DOHH2 (cell line): Measurements from ENCODE around the gene CREB3L2.

Experiments used
- H3F3A ChIP-seq: fragments of 200-600 bp; sonication (generic), shearing (Covaris generic); 2 replicates; pipeline ENCODE4 v1.6.0; 2016; ENCODE audit warnings: antibody characterized with exemption, mild to moderate bottlenecking; ENCODE audit not compliant: control insufficient read depth, insufficient read depth
- H3K27ac ChIP-seq: fragments of 200-600 bp; sonication (generic); 2 replicates; pipeline ENCODE4 v1.5.1; 2014; ENCODE audit warnings: low read depth, mild to moderate bottlenecking, low read length, moderate library complexity
- H3K27me3 ChIP-seq: fragments of 200-600 bp; sonication (generic); 2 replicates; pipeline ENCODE4 v1.6.1; 2014; ENCODE audit warnings: mild to moderate bottlenecking, low read length, mixed read lengths; ENCODE audit not compliant: control insufficient read depth
- H3K36me3 ChIP-seq: fragments of 200-600 bp; sonication (generic); 2 replicates; pipeline ENCODE4 v1.6.1; 2014; ENCODE audit warnings: mild to moderate bottlenecking, low read length, moderate library complexity, mixed read lengths; ENCODE audit not compliant: control insufficient read depth
- H3K4me1 ChIP-seq: fragments of 200-600 bp; sonication (generic); 2 replicates; pipeline ENCODE4 v1.6.1; 2014; ENCODE audit warnings: mild to moderate bottlenecking, low read length, mixed read lengths; ENCODE audit not compliant: control insufficient read depth
- H3K4me2 ChIP-seq: fragments of 200-600 bp; sonication (generic); 2 replicates; pipeline ENCODE4 v1.6.0; 2014; ENCODE audit warnings: mild to moderate bottlenecking, low read length, moderate library complexity
- H3K4me3 ChIP-seq: fragments of 200-600 bp; sonication (generic); 2 replicates; pipeline ENCODE4 v1.5.1; 2014; ENCODE audit warnings: mild to moderate bottlenecking, low read length, mixed read lengths
- H3K79me2 ChIP-seq: fragments of 200-600 bp; sonication (generic); 2 replicates; pipeline ENCODE4 v1.6.1; 2014; ENCODE audit warnings: mild to moderate bottlenecking, low read length, mixed read lengths; ENCODE audit not compliant: control insufficient read depth
- H3K9me2 ChIP-seq: fragments of 200-600 bp; sonication (generic); replicated peaks from 2 replicates; pipeline ENCODE4 v1.6.1; 2014; ENCODE audit warnings: mild to moderate bottlenecking, low read length, mixed read lengths; ENCODE audit not compliant: control insufficient read depth
- H3K9me3 ChIP-seq: fragments of 200-600 bp; sonication (generic); 2 replicates; pipeline ENCODE4 v1.6.1; 2014; ENCODE audit warnings: antibody characterized with exemption, low read length, mixed read lengths; ENCODE audit not compliant: control insufficient read depth, insufficient read depth
- H4K20me1 ChIP-seq: fragments of 200-600 bp; sonication (generic); 2 replicates; pipeline ENCODE4 v1.6.0; 2014; ENCODE audit warnings: low read depth, mild to moderate bottlenecking, antibody characterized with exemption, low read length, moderate library complexity; ENCODE audit not compliant: control insufficient read depth, insufficient read depth
- EZH2phosphoT487 ChIP-seq: fragments of 200-600 bp; sonication (generic); IDR thresholded peaks from 2 replicates; pipeline ENCODE4 v1.6.1; 2017; ENCODE audit warnings: borderline replicate concordance, mild to moderate bottlenecking, antibody characterized with exemption, low read length, moderate library complexity, mixed read lengths
- TF ChIP-seq, protein P1 (sequence below): fragments of 200-600 bp; sonication (generic); IDR thresholded peaks from one replicate; pipeline ENCODE4 v1.5.1; 2014; ENCODE audit warnings: antibody characterized with exemption, mild to moderate bottlenecking, low read depth, low read length; ENCODE audit not compliant: poor library complexity, severe bottlenecking

CREB3L2 gene

GRCh38 chr7:138032770-138033169 is 30.9 kb upstream of the CREB3L2 start:
- Histone ChIP-seq H3K4me1 (no peaks in the 10 kb centered on the region), H3K9me3 (peaks cover 7% of the 10 kb centered on the region; the same call in 1 of the 2 replicates), H3K9me2 (no peaks in the 10 kb centered on the region)

DNA sequence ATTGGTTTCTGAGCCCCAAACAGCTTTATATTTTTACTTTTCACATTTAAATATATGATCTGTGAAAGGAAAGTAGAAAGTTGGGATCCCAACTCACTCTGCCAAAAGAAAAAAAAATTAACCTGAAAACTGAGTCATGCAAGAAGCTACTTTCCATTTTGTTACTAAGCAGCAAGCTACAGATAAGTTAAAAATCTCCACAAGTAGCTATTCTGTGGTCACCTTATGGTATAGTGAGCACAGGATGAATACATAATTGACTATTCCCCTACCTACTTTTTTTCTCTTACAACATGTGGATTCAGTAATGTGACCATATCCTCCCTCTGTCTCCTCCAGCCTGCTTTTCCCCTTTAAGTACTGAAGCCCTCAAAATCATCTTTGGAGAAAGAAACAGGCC is 30.3 kb upstream of the CREB3L2 start:
- Histone ChIP-seq H3K9me3 (peaks cover 7% of the 10 kb centered on the region; the same call in 1 of the 2 replicates), H3K4me3 (no peak overlapping the region), H3K9me2 (no peaks in the 10 kb centered on the region), H3K36me3 (no peaks in the 10 kb centered on the region), H3K4me1 (no peaks in the 10 kb centered on the region), H3K27me3 (no peaks in the 10 kb centered on the region), H3K4me2 (no peak overlapping the region), H3F3A (no peaks in the 10 kb centered on the region), H4K20me1 (no peaks in the 10 kb centered on the region), H3K79me2 (no peaks in the 10 kb centered on the region), H3K27ac (no peak overlapping the region)
- TF ChIP-seq EZH2phosphoT487, result no peak
- TF ChIP-seq, protein P1, sequence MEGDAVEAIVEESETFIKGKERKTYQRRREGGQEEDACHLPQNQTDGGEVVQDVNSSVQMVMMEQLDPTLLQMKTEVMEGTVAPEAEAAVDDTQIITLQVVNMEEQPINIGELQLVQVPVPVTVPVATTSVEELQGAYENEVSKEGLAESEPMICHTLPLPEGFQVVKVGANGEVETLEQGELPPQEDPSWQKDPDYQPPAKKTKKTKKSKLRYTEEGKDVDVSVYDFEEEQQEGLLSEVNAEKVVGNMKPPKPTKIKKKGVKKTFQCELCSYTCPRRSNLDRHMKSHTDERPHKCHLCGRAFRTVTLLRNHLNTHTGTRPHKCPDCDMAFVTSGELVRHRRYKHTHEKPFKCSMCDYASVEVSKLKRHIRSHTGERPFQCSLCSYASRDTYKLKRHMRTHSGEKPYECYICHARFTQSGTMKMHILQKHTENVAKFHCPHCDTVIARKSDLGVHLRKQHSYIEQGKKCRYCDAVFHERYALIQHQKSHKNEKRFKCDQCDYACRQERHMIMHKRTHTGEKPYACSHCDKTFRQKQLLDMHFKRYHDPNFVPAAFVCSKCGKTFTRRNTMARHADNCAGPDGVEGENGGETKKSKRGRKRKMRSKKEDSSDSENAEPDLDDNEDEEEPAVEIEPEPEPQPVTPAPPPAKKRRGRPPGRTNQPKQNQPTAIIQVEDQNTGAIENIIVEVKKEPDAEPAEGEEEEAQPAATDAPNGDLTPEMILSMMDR, result no peak

More at GRCh38 chr7:138032770-138033169, 30.9 kb upstream of the CREB3L2 start:
- no peaks in the 10 kb centered on the region for H3K79me2 ChIP-seq
- no peaks in the 10 kb centered on the region for H4K20me1 ChIP-seq
- H3K27me3 ChIP-seq, result no peaks in the 10 kb centered on the region
- TF ChIP-seq, protein P1, result no peak
- no peak for TF ChIP-seq EZH2phosphoT487
- no peak overlapping the region for H3K4me3 ChIP-seq
- no peaks in the 10 kb centered on the region for H3K36me3 ChIP-seq
- H3K27ac ChIP-seq, result no peak overlapping the region
- H3K4me2 ChIP-seq, result no peak overlapping the region
- H3F3A ChIP-seq, result no peaks in the 10 kb centered on the region

DNA sequence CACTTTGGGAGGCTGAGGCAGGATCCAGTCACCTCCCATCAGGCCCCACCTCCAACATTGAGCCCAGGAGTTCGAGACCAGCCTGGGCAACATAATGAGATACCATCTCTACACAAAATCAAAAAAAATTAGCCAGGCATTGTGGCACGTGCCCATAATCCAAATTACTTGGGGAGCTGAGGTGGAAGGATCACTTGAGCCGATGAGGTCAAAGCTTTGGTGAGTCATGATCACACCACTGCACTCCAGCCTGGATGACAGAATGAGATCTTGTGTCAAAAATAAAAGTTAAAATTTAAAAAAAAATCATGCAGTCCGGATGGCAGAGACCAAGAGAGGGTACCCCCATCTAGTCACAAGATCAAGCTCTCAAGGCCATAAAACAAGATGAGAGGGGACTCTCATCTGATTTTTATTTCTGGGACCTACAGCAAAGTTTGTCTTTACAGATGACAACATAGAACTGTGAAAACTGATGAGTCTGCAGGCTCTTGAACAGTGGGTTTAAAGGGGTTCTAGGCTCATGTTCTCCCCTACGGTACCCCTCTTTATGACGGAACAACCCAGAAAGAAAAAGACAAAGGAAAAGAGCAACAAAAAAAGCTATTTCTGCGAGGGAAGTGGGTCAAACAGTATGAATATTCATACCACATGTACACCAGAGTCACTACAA is 28.9 kb upstream of the CREB3L2 start:
- H3K4me3 ChIP-seq, result no peak overlapping the region
- peaks cover 2% of the 10 kb centered on the region; the same call in 1 of the 2 replicates for H3K9me3 ChIP-seq
- H3F3A ChIP-seq, result no peaks in the 10 kb centered on the region
- H3K27me3 ChIP-seq, result no peaks in the 10 kb centered on the region
- H3K36me3 ChIP-seq, result no peaks in the 10 kb centered on the region
- TF ChIP-seq EZH2phosphoT487, result no peak
- TF ChIP-seq, protein P1, result no peak
- no peaks in the 10 kb centered on the region for H4K20me1 ChIP-seq
- no peaks in the 10 kb centered on the region for H3K4me1 ChIP-seq
- no peak overlapping the region for H3K4me2 ChIP-seq
- no peaks in the 10 kb centered on the region for H3K79me2 ChIP-seq
- H3K9me2 ChIP-seq, result no peaks in the 10 kb centered on the region
- H3K27ac ChIP-seq, result no peak overlapping the region
